ENCODE data around the gene FYCO1. TPM values are rescaled to one million over a fixed set of nuclear protein-coding genes. Genes with fewer than 3 reads are reported as not detected.

Gene FYCO1
- total and polyA plus RNA-seq, 9 of the 15 experiments (the other 6 are each of a cell fraction or from before 2014, with no cell fraction given): 2.1 to 13.8 (median 7.4) TPM

GRCh38 chr3:45946307-45946706, 49.3 kb downstream of the FYCO1 start:
- H3K9me3 ChIP-seq (replicated peaks; ENCODE audit: control insufficient read depth, insufficient read depth, low read depth, low read length): no peaks in the 10 kb centered on the region
- H4K20me1 ChIP-seq (replicated peaks; ENCODE audit: control insufficient read depth, insufficient read depth, low read length): 0 out of 2 replicates have a peak, but pooled peaks cover 10% of the 10 kb centered on the region
- peak in 2 of 3 experiments; percentile 10 to 24; a peak in 1 of 6 replicates for TF ChIP-seq CTCF (IDR thresholded peaks at IDR 0.05 in 2 of 3, conservative IDR thresholded peaks at IDR 0.05 in 1 of 3; ENCODE audit: insufficient read depth in 2 of 3, low read depth in 1 of 3, low read length in 3 of 3)
- no peak for TF ChIP-seq ZBTB43 (CRISPR knock-in tag; IDR thresholded peaks at IDR 0.05)
- TF ChIP-seq RAD21 (CRISPR knock-in tag; conservative IDR thresholded peaks at IDR 0.05 in 1 of 2, IDR thresholded peaks at IDR 0.05 in 1 of 2): peak in 1 of 2 experiments; percentile 20; a peak in 1 of 4 replicates
- H3K4me1 ChIP-seq (replicated peaks in 1 of 2; ENCODE audit: control insufficient read depth in 2 of 2, insufficient read depth in 2 of 2, low read length in 2 of 2): no peaks in the 10 kb centered on the region
- no peak overlapping the region for H3K4me3 ChIP-seq
- peaks cover 52% of the 10 kb centered on the region; the same call in 2 of the 3 replicates for H3K36me3 ChIP-seq (ENCODE audit: control insufficient read depth, insufficient read depth, low read length)
- H3K27me3 ChIP-seq (ENCODE audit: control insufficient read depth in 2 of 2, insufficient read depth in 2 of 2, low read length in 2 of 2): no peaks in the 10 kb centered on the region
- no peak for FAIRE-seq
- in situ Hi-C loops (cut with MboI) (no loop called here), intact Hi-C loops (cut with micrococcal nuclease) (no loop called here)
- H3K9me1 ChIP-seq (ENCODE audit: control insufficient read depth, insufficient read depth, low read length): peaks cover 3% of the 10 kb centered on the region
- H3K27ac ChIP-seq (ENCODE audit: extremely low read depth, low read depth, low read length): no peak overlapping the region
- POLR2A ChIA-PET: interaction anchor here (0.8 kb wide), 1 partner anchor 13 kb away, joined by 4 read pairs; no protein-coding TSS in a partner anchor
- CTCF ChIA-PET (ENCODE audit: low intra/inter-chr PET ratio): interaction anchor here (1.6 kb wide), 1 partner anchor 133 kb away, joined by 4 read pairs; no protein-coding TSS in a partner anchor
- 91% methylated on average over 1 of the region's 1 CpG for WGBS (ENCODE audit: insufficient coverage, low coverage, missing lambda C conversion rate)
- BruUV-seq (replicated peaks): no TSS peak
- H3K4me2 ChIP-seq (ENCODE audit: insufficient read depth, low read length): no peak overlapping the region
- ATAC-seq: no peak
- no peak overlapping the region for H2AFZ ChIP-seq (ENCODE audit: low read depth, low read length)
- no peak overlapping the region for H3K9ac ChIP-seq (ENCODE audit: insufficient read depth in 1 of 2, low read depth in 2 of 2, low read length in 2 of 2)
- H3K79me2 ChIP-seq (ENCODE audit: control insufficient read depth, insufficient read depth, low read length): no peaks in the 10 kb centered on the region
- no peak for DNase-seq (ENCODE audit: extremely low read depth in 1 of 4, low spot score in 3 of 4)

All from K562 (cell line).